ENCODE measurements around the gene GPX2. TPM values are rescaled to one million over a fixed set of nuclear protein-coding genes. Genes with fewer than 3 reads are reported as not detected.

Gene GPX2
- 2.2 and 4.3 TPM in 2 replicates for total RNA-seq

DNA sequence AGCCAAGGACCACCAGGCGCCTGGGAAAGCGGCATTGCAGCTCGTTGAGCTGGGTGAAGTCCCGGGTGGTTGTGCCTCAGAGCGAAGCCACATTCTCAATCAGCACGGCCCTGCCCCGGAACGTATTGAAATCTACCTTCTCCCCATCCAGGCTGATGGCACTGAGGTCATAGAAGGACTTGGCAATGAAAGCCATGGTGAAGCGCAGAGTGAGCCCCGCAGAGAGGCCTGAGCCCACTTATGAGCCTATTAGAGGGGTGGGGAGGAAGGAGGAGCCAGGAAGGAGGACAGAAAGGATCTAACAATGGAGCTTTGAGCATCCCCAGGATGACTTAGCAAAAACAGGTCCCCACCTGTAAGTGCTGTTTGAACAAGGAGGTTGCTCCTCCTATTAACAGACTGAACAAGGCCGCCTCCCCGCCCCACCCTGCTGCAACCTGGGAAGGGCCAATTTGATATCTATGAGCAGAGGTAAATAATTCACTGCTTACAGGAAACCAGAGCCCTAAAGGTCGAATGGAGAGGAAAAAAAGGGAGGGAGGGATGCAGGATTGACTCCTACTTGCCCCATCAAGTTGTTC, at the start of gene GPX2:
Gene GPX2 (minus strand): TSS at position 215 of the 581 bp plus-strand sequence. CDS start 19 bp downstream, at position 196.

DNA sequence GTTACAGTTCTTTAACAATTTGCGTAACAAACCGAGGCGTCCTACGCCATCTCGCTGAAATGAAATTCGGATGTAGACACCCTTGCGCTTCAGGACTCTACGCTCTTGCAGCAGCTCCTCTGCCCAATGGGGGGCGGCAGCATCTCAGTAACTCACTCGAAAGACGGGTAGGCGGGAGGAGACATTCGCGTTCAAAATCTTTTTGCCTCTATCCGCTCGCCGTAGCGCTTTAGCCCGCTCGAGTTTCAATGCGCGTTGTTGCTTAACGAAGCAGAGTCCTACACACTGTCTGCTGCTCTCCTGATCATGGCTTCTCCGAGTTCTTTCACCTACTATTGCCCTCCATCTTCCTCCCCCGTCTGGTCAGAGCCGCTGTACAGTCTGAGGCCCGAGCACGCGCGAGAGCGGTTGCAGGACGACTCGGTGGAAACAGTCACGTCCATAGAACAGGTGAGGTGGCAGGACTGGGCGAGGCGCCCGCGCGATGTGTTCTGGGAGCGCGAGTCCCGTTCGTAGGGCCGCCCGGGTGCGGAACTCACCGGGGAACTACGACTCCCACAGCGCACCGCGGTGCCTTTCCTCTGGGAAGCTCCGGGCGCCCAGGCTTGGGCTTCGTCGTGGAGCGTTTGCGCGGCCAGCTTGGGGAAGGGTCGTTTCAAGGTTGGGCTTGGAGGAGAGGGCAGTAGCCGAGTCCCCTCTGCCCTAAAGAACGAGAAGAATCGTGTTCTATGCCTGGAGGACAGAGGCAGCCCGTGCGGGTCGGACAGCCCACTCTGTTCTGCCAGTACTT, 44.3 kb upstream of the GPX2 start, which contains the start of gene FNTB:
Gene FNTB (plus strand): TSS at position 248 of the 790 bp plus-strand sequence. CDS start 59 bp downstream, at position 307.

GRCh38 chr14:64971943-64972791, 29.6 kb upstream of the GPX2 start, which contains the start of gene RAB15:
Gene RAB15 (minus strand): TSS chr14:64972336. CDS start chr14:64972076, 260 bp downstream.

GRCh38 chr14:64914237-64915028, 28.1 kb downstream of the GPX2 start, which contains the start of gene CHURC1:
Gene CHURC1 (plus strand): TSS chr14:64914455. CDS start chr14:64914496, 41 bp downstream.

Other genes with a start within 250 kb of the GPX2 start
- gene PLEKHG3, start 238.3 kb downstream of the GPX2 start, total RNA-seq: 56.1 and 101 TPM in 2 replicates
- gene SPTB, start 62.8 kb downstream of the GPX2 start, total RNA-seq: under 0.01 TPM in 1 of 2 replicates, not detected in the other
- gene CHURC1, start 28.3 kb downstream of the GPX2 start, total RNA-seq: 30.9 and 39.5 TPM in 2 replicates
- under 0.01 and 2.7 TPM in 2 replicates for gene RAB15, start 29.6 kb upstream of the GPX2 start, total RNA-seq
- gene FNTB, start 44.1 kb upstream of the GPX2 start, total RNA-seq: 7.0 and 8.1 TPM in 2 replicates
- 27.5 and 41.7 TPM in 2 replicates for gene MAX, start 159.8 kb upstream of the GPX2 start, total RNA-seq